Stimulated activated CD4-positive, alpha-beta T cell treated with anti-CD3 and anti-CD28 coated beads, Interleukin-15, amount 100 ng/mL, for 48 hours (primary cell): ENCODE data around the gene TREML2.
"Not testable (repeated sequence)": the region's sequence is repeated elsewhere in the genome, so short reads cannot be mapped to it uniquely, and the experiment has no call there.

ENCODE experiments used
- DNase-seq, 2 donors: peaks; one replicate each; pipeline ENCODE4 v3.0.0-alpha.2; 2020; ENCODE audit warnings: low read depth in 2 of 2

The TREML2 gene

DNA sequence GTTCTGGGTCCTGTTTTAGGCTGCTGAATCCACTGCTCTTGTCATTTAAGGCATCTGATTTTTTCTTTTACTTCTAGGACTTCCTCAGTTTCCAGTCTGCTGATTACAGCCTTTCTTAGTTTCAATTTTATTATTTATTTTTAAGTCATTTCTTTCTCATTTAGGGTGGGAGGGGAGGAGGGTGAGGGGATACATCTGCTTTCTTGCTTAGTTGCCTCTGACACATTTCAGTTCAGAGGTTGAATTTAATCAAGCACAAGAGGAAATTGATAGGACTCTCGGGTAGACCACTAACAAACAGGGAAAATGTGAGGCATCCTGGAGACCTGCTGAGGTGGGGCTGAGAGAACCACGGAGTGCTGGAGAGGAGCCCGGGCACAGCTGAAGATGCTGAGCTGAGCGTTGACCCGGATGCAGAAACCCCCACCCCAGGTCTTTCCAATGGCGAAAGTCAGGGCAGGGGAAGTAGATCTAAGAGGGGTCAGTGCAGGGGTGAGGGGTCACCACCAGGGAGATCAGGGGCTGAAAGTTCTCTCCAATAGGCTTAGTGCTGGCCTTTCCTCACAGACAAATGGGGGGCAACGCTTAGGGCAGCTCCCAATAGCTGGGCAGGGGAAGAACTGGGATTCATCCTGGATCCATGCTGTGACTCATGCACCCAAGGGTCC, 7.6 kb upstream of the TREML2 start:
- DNase-seq: no peak

- no peak for DNase-seq
Measured at GRCh38 chr6:41204156-41204555, 3.2 kb upstream of the TREML2 start.

DNA sequence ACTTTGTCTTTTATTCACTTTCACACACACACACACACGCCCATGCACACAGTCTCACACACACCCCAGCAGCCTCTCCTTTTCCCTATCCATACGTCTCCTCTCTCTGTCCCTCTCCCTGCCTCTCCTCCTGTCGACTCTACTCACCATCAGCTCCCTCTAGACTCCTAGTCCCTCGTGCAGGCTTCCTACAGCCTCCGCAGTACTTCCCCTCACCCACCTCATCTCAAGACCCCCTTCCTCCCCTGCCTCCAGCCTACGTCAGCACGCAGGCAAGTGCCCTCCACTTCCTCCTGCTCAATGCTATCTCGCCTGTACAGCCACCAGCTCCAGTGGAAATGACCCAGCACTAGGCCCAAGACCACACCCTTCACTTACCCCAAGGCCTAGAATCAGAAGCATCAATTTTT, 820 bp upstream of the TREML2 start:
- DNase-seq: no peak

DNA sequence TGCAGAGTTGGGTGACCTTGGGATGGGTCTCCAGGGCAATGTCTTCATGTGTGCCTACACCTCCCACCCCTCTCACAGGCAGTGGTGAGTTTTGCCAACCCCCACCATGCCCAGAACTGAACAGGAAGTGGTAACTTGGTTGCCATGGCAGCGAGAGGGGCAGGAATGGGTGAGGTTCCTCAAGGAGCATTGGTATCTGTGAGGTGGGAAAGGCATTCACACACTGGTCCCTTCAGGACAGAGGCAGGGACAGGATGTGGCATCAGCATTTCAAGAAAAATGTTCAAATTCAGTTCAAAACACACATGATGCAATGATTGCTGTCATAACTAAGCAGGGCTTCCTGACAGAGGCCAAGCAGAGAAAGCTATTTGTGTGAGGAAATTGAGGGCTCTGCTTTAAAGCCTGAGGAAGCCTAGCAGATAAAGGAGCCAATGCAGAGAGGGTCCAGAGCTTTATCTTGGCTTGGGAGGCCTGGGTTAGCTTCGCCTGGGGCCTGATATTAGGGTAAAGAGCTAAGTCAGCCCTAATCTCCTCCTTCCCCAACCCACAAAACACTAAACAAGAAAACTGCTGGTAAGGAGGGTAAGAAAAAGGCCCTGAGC, 551 bp downstream of the TREML2 start:
- peak in 1 of 2 donors; percentile 32 for DNase-seq

- DNase-seq: peak in 1 of 2 donors; percentile 15
Measured at GRCh38 chr6:41199552-41200246, 1.2 kb downstream of the TREML2 start.

- DNase-seq: no peak
Measured at GRCh38 chr6:41197234-41197633, 3.7 kb downstream of the TREML2 start.

DNA sequence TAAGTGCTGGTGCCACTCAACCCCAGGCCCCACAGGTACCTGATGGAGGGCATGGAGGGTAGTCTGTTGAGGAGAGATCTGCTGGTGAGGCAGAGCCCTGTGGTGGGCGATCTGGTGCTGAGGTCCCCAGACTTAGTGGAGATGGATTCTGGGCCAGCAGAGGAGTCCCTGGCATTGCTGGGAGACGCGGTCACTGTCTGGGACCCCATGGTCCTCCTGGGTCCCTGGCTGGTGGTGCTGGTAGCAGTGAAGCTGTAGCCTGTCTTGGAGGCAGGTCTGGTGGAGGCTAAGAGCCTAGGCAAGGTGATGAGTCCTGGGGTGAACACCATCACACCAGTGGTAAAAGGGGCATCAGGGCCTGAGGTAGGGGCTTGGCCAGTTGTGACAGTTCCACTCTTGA, 6.6 kb downstream of the TREML2 start:
- no peak for DNase-seq

DNA sequence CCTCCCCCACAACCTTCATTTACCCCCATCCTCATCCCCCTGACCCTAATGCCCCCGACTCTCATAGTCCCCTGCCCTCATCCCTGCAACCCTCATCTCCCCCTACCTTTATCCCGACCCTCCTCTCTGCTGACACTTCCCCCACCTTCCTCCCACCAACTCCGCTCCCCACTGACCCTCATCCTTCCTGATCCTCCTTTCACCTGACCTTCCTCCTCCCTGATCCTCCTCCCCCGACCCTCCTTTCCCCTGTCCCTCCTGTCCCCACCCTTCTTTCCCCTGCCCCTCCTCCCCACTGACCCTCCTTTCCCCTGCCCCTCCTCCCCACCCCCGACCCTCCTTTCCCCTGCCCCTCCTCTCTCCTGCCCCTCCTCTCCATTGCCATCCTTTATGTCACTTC, 7.1 kb downstream of the TREML2 start:
- DNase-seq: no peak

DNA sequence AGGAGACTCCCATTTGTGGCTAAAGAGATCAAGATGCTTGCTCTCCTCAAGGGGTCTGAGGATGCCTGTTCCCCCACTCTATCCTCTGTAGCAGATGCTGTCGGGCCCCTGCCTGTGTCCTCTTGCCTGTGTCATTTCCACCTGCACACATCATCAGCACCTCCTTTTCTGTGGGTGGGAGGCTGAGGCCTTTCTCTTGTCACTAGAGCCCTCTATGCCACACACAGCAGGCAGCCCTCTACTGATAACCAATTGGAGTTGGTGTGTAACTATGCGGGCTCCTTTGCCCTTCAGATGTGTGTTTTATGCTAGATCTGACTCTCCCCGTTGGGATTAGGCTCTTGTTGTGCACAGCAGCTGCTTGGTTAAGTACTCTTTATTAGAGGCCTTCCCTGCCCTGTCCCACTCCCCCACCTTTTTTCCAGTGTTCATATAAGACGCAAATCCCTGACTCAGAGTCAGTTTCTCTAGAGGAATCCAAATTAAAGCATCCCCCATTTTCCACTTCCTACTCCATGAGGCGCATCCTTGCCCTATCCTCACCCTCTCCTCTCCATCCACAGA, 7.7 kb downstream of the TREML2 start:
- no peak for DNase-seq

DNA sequence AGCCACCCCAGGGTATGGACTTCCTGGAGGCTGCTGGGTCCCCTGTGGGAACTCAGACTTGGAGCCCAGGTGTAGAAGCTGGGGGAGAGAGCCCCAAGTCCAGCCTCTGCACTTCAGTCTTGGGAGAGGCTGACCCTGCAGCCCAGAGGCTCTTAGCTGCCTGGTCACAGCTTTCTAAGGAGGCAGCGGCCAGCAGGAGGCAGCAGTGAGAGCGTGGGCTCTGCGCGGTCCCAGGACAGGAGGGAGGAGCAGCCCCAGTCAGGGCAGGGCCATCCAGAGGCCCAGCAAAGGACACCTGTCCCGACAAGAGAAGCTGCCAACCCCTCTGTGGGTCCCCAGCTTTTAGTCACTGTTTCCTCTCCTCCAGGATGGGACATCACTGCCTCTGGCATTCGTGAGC, 9.4 kb downstream of the TREML2 start:
- DNase-seq: peak in 1 of 2 donors; percentile 34

DNA sequence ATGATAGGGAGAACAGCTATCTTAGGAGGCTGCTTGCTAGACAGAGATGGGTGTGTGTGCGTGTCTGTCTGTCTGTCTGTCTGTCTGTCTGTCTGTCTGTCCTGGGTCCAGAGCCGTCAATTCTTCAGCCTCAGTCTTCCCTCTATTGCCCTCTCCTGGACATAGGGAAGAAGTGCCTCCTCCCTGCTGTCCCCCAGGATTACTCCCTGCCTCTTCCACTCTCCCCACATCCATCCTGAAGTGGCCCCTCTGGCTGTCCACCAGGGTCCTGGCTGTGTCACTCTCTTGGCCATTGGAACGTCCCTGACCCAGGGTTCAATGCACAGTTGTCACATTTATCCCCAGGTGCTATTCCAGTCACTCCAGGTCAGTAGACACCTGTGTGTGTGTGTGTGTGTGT, 10.2 kb downstream of the TREML2 start:
- no peak for DNase-seq

DNA sequence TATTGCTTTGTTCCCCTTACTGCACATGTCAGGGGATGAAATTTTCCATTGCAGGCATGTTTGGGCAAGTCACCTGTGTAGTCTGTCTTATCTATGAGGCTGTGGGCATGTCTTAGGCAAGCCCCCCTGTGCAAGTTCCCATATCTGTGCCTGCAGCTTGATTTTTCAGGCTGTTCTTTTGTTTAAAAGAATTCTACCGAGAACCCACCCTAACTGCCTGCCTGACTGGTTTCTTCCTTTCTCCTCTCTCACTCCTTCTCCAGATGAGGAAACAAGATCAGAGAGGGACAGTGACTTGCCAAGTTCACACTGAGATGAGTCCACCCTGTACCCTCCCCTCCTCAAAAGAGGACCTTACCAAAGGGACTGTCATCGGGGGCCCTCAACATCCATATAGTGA, 11.0 kb downstream of the TREML2 start:
- DNase-seq: no peak

GRCh38 chr6:41189046-41189445, 11.9 kb downstream of the TREML2 start:
- DNase-seq: not testable (repeated sequence)

GRCh38 chr6:41187924-41188886, 12.7 kb downstream of the TREML2 start:
- no peak for DNase-seq

- DNase-seq: no peak
Measured at GRCh38 chr6:41186031-41186562, 14.9 kb downstream of the TREML2 start.

DNA sequence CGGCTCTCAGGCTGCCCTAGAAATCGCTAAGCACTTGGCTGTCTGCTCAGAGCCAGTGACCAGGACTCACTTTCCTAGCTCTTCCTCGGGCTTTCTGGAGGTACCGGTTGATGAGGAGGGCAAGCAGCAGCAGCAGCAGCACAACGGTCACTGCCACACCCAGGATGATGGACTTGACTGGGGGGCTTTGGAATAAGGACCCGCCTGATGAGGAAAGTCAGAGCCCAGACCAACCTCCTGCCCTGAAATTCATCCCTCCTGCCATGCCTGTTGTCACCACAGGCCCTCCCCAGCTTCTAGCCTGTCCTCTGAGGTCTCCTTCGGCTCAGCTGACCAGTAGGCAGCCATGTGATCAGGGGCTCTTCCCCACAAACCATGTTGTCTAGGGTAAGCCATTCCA, 16.2 kb downstream of the TREML2 start:
- no peak for DNase-seq

DNA sequence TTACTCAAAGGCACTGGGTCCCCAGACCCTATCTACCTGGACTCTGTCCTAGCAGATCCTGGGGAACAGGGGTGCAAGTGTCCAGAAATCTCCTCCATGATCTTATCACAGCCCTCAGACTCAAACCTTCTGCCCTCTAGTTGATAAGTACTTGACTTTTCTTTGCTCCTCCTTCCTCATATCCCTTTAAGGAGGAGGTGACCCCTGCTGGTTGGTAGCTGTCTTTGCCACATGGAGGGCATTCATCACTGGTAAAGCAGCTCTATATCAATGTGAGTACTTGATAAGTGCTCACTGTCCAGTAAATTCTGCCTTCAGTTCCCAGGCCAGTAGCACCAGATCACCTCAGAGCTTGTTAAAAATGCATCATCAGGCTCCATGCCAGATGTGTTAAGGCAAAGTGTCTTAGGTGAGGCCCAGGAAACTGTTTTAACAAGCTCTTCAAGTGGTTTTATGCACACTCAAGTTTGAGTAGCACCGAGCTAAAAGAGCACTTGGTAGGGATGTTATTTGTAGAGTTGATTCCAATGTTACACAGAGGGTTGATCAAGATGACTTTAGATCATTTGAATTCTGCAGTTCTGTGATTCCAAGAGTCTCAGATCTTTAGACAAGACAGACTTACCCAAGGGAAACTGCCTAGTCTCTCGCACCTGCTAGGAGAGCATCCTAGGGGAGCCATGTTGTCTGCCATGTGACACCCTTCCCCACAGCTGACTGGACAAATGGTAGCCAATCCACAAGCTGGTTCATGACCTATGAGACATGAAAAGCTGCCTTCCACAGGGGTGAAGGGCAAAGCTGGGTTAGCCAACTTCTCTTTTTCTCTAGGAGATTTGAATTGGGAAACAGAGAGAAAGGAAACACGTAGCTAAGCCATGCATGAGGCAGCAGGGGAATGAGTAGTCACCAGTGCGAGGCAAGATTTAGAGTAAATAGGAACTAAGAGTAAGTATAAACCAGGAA, 18.6 kb downstream of the TREML2 start:
- peak; percentile 27 to 33 for DNase-seq

DNA sequence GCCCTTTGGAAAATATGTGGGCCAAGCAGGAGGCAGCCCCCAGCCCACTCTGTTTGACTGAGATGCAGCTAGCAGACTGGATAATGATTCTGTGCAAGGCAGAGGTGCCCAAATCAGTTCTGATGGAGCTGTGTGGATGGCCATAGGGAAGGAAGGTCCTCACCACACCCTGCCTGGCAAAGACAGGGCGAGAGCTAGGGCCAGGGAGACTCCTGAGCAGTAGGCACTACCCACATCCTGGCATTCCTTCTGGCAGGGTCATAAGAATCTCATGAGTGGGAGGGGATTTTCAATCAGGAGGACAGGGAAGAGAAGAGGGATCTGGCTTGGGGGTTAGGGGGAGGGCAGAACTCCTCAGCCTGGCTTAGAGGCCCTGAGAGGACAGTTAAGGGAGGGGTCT, 19.4 kb downstream of the TREML2 start:
- no peak for DNase-seq

- no peak for DNase-seq
Measured at GRCh38 chr6:41179163-41179562, 21.8 kb downstream of the TREML2 start.

- DNase-seq: no peak
Measured at GRCh38 chr6:41177695-41178094, 23.3 kb downstream of the TREML2 start.
